Esophagus squamous epithelium (tissue), 4 donors: ENCODE results near the gene H6PD.

Experiments
- CTCF ChIP-seq, 6 experiments: fragments of 450-650 bp in 4 of 6; fragments of 200-600 bp in 2 of 6; sonication (generic) in 2 of 6; IDR thresholded peaks; one replicate each; pipeline ENCODE4 v1.5.1; 2016 to 2019; ENCODE audit warnings: antibody characterized with exemption in 6 of 6, mild to moderate bottlenecking in 4 of 6, moderate library complexity in 4 of 6
- POLR2A ChIP-seq, 4 donors: fragments of 450-650 bp; IDR thresholded peaks; one replicate each; pipeline ENCODE4 v1.6.1; 2017; ENCODE audit warnings: antibody characterized with exemption in 4 of 4, mild to moderate bottlenecking in 4 of 4, moderate library complexity in 3 of 4

GRCh38 chr1:9314711-9315379, 80.3 kb downstream of the H6PD start:
- no peak for TF ChIP-seq CTCF (IDR thresholded peaks at IDR 0.05)
- TF ChIP-seq POLR2A (IDR thresholded peaks at IDR 0.05) = no peak
